ENCODE measurements around the gene TTC16. TPM values are rescaled to one million over a fixed set of nuclear protein-coding genes. Genes with fewer than 3 reads are reported as not detected.
A peak's percentile ranks its signal among the peaks of the same experiment; 100 is the strongest.

The TTC16 gene
- polyA plus RNA-seq (2013, experiment 1 of 2; ENCODE audit: insufficient read length): not detected
- not detected for polyA plus RNA-seq (2013, experiment 2 of 2; ENCODE audit: insufficient read length)

GRCh38 chr9:127715470-127716337 lies at the start of gene TTC16, which contains the start of gene PTRH1:
Gene TTC16 (plus strand): TSS chr9:127716079. CDS start chr9:127716146, 67 bp downstream.
Gene PTRH1 (minus strand): TSS chr9:127715663. CDS start chr9:127715639, 24 bp downstream.
- DNase-seq: peak; percentile 96

GRCh38 chr9:127667127-127667844 lies 48.6 kb upstream of the TTC16 start:
- DNase-seq: no peak

GRCh38 chr9:127667906-127668305 lies 48.0 kb upstream of the TTC16 start:
- no peak for DNase-seq

- no peak for DNase-seq
Observed at GRCh38 chr9:127673234-127673633, 42.6 kb upstream of the TTC16 start.

- no peak for DNase-seq
Observed at GRCh38 chr9:127676638-127677037, 39.2 kb upstream of the TTC16 start.

GRCh38 chr9:127679506-127679905 lies 36.4 kb upstream of the TTC16 start:
- no peak for DNase-seq

GRCh38 chr9:127680226-127680625 lies 35.7 kb upstream of the TTC16 start:
- DNase-seq: no peak

GRCh38 chr9:127680846-127681245 lies 35.0 kb upstream of the TTC16 start:
- no peak for DNase-seq

GRCh38 chr9:127682351-127683136 lies 33.3 kb upstream of the TTC16 start:
- DNase-seq: no peak

- DNase-seq: peak; percentile 60
Observed at GRCh38 chr9:127683723-127684122, 32.2 kb upstream of the TTC16 start.

- DNase-seq: peak; percentile 67
Observed at GRCh38 chr9:127684576-127684975, 31.3 kb upstream of the TTC16 start.

GRCh38 chr9:127686461-127687393 lies 29.2 kb upstream of the TTC16 start:
- no peak for DNase-seq

- DNase-seq: no peak
Observed at GRCh38 chr9:127689329-127690000, 26.4 kb upstream of the TTC16 start.

GRCh38 chr9:127690735-127691134 lies 25.1 kb upstream of the TTC16 start:
- no peak for DNase-seq

- no peak for DNase-seq
Observed at GRCh38 chr9:127692071-127692470, 23.8 kb upstream of the TTC16 start.

GRCh38 chr9:127693143-127693542 lies 22.7 kb upstream of the TTC16 start:
- no peak for DNase-seq

GRCh38 chr9:127693697-127694096 lies 22.2 kb upstream of the TTC16 start:
- no peak for DNase-seq

GRCh38 chr9:127694890-127695720 lies 20.8 kb upstream of the TTC16 start:
- peak; percentile 21 for DNase-seq

GRCh38 chr9:127697575-127697974 lies 18.3 kb upstream of the TTC16 start:
- DNase-seq: no peak

- DNase-seq: no peak
Observed at GRCh38 chr9:127698386-127698785, 17.5 kb upstream of the TTC16 start.
